Uterus (tissue), 2 donors: Measurements from ENCODE around the gene ARMCX5.

Experiments
- CTCF ChIP-seq, 4 experiments: fragments of 200-600 bp in 2 of 4; fragments of 450-650 bp in 2 of 4; sonication (generic) in 2 of 4; IDR thresholded peaks; one replicate each; pipeline ENCODE4 v1.5.1; 2016 to 2019; ENCODE audit warnings: antibody characterized with exemption in 4 of 4, mild to moderate bottlenecking in 2 of 4, moderate library complexity in 1 of 4
- POLR2A ChIP-seq, 2 donors: fragments of 450-650 bp; IDR thresholded peaks; one replicate each; pipeline ENCODE4 v1.6.1; 2016; ENCODE audit warnings: antibody characterized with exemption in 2 of 2, mild to moderate bottlenecking in 1 of 2, moderate library complexity in 1 of 2

- TF ChIP-seq CTCF (IDR thresholded peaks at IDR 0.05) (no peak), POLR2A (IDR thresholded peaks at IDR 0.05) (no peak)
These were observed 5.0 kb downstream of the ARMCX5 start for GRCh38 chrX:102604327-102604726.
